Gastroesophageal sphincter (tissue), 4 donors: Measurements from ENCODE around the gene PDE11A. TPM values are rescaled to one million over a fixed set of nuclear protein-coding genes. Genes with fewer than 3 reads are reported as not detected.

Experiments used
- ATAC-seq: fragments of 150-250 bp; one replicate; pipeline ENCODE4 v1.9.1; 2016; ENCODE audit warnings: mild to moderate bottlenecking, moderate library complexity
- H3K27ac ChIP-seq, 4 donors: fragments of 200-600 bp; sonication (generic) in 3 of 4; 1 replicate in 3 of 4; 2 replicates in 1 of 4; pipeline ENCODE4 v1.5.1; 2016 to 2019
- H3K27me3 ChIP-seq: fragments of 200-600 bp; sonication (generic); one replicate; pipeline ENCODE4 v1.5.1; 2019
- H3K36me3 ChIP-seq, 2 donors: fragments of 200-600 bp; sonication (generic); one replicate each; pipeline ENCODE4 v1.5.1; 2019; ENCODE audit warnings: control low read depth in 1 of 2
- H3K4me1 ChIP-seq, 3 donors: fragments of 200-600 bp; sonication (generic); 1 replicate in 2 of 3; 2 replicates in 1 of 3; pipeline ENCODE4 v1.5.1; 2016 to 2019; ENCODE audit warnings: control low read depth in 2 of 3
- H3K4me3 ChIP-seq, 2 donors: fragments of 200-600 bp; sonication (generic); one replicate each; pipeline ENCODE4 v1.5.1; 2019; ENCODE audit warnings: mild to moderate bottlenecking in 1 of 2, moderate library complexity in 1 of 2
- H3K9me3 ChIP-seq, 3 donors: fragments of 200-600 bp; sonication (generic); one replicate each; pipeline ENCODE4 v1.5.1; 2017 to 2019; ENCODE audit warnings: control low read depth in 2 of 3
- CTCF ChIP-seq, 4 experiments: fragments of 200-600 bp in 2 of 4; fragments of 450-650 bp in 2 of 4; sonication (generic) in 1 of 4; IDR thresholded peaks; one replicate each; pipeline ENCODE4 v1.5.1; 2017 to 2019; ENCODE audit warnings: antibody characterized with exemption in 4 of 4, mild to moderate bottlenecking in 2 of 4, moderate library complexity in 2 of 4
- EP300 ChIP-seq: sonication (generic); formaldehyde crosslinking; IDR thresholded peaks from one replicate; pipeline ENCODE4 v1.6.1; 2017; ENCODE audit warnings: antibody characterized with exemption, mild to moderate bottlenecking
- POLR2A ChIP-seq, 2 donors: fragments of 450-650 bp; IDR thresholded peaks; one replicate each; pipeline ENCODE4 v1.6.1; 2017; ENCODE audit warnings: antibody characterized with exemption in 2 of 2, mild to moderate bottlenecking in 2 of 2, moderate library complexity in 1 of 2
- POLR2AphosphoS5 ChIP-seq: sonication (generic); formaldehyde crosslinking; IDR thresholded peaks from one replicate; pipeline ENCODE4 v1.6.1; 2017; ENCODE audit warnings: antibody characterized with exemption
- WGBS, 2 donors: methylation state at CpG; one replicate each; pipeline ENCODE4 v1.1.5; 2018; ENCODE audit warnings: low coverage in 1 of 2; 5-methylcytosine and 5-hydroxymethylcytosine counted together
- total RNA-seq, 4 donors: library from RNA; depleted of rRNA; stranded (reverse); fragments of >200 nt; gene quantifications; one replicate each; pipeline ENCODE4 v1.1.0, GENCODE V29; 2016

Gene PDE11A
- total RNA-seq, 4 donors from 2014 or later, result 0.13 to 1.9 (median 0.16) TPM; not detected in 1

DNA sequence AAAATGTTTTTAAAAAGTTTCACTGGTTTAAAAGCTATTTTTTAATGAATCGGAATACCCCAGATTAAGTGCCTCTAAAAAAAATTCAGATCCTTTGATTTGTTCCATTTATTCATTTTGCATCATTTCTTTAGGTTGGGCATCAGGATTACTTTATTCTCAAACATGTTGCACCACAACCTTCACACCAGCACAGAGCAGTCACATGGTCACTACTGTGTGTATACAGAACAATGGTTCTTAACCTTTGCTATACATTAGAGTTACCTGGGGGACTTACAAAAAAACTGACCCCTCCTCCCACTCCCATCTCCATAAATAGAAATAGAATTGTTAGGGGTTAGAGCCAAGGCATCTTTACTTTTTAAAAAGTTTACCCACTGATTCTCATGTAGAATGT, 461.8 kb downstream of the PDE11A start:
- no peaks in the 10 kb centered on the region for H3K4me1 ChIP-seq
- no peaks in the 10 kb centered on the region for H3K9me3 ChIP-seq
- H3K4me3 ChIP-seq, result no peak overlapping the region
- no peaks in the 10 kb centered on the region for H3K36me3 ChIP-seq
- no peak for ATAC-seq
- TF ChIP-seq POLR2A (IDR thresholded peaks at IDR 0.05) (no peak), POLR2AphosphoS5 (no peak), EP300 (no peak)
- H3K27ac ChIP-seq, result no peak overlapping the region
- H3K27me3 ChIP-seq, result no peaks in the 10 kb centered on the region
- WGBS, 2 donors, result 89 to 100% methylated on average over 1 of the region's 1 CpG

DNA sequence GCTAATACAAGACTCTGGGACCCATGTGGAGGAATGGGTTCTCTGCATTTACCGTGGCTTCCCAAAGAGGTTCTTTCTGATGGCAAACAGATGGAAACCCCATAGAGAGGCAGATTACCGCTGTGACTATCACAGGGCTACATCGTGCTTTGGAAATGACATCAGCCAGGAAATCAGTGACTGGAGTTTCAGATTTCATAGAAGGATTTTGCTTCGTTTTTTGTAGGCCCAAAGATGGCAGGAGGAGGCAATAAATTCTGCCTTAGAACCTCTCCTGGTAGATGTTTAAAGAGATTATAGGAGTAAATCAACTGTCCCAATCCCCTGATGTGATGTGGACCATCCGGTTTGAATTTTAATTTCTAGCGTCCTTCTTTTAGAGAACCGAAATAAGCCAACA, 465.9 kb downstream of the PDE11A start:
- no peaks in the 10 kb centered on the region for H3K36me3 ChIP-seq
- no peak for ATAC-seq
- no peak overlapping the region for H3K27ac ChIP-seq
- no peak overlapping the region for H3K4me3 ChIP-seq
- H3K4me1 ChIP-seq, result peaks cover 0 to 8% (median 0%) of the 10 kb centered on the region in 3 donors
- TF ChIP-seq POLR2A (IDR thresholded peaks at IDR 0.05), result no peak
- no peak for TF ChIP-seq CTCF (IDR thresholded peaks at IDR 0.05)
- TF ChIP-seq EP300, result no peak
- TF ChIP-seq POLR2AphosphoS5, result no peak
- no peaks in the 10 kb centered on the region for H3K9me3 ChIP-seq
- WGBS, 2 donors, result 54 to 75% methylated on average over 4 to 7 of the region's 7 CpGs
- no peaks in the 10 kb centered on the region for H3K27me3 ChIP-seq

GRCh38 chr2:177604271-177605065, 468.1 kb downstream of the PDE11A start:
- whole genome bisulfite sequencing, 2 donors, result 14 to 22% methylated on average over 3 of the region's 3 CpGs

DNA sequence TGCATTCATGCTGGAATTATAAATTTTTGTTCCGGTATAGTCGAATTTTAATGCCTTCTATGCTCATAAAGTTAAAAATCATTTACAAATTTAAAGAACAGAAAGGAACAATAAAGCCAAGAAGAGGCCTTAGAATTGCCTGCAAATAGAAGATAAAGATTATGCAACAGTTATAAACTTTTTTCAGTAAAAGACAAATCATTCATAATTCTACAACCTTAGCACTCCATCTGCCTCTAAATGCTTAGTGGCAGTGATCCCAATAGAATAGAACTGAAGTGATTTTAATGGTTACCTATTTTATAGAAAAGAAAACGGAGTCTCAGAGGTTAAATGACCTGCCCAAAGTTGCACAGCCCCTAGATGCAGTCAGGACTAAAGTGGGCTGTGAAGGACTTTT, 468.8 kb downstream of the PDE11A start:
- Histone ChIP-seq H3K36me3 (no peaks in the 10 kb centered on the region), H3K4me3 (no peak overlapping the region), H3K4me1 (peaks cover 2 to 14% (median 5%) of the 10 kb centered on the region in 3 donors), H3K27ac (no peak overlapping the region), H3K9me3 (no peaks in the 10 kb centered on the region), H3K27me3 (no peaks in the 10 kb centered on the region)
- no peak for ATAC-seq
- TF ChIP-seq EP300 (no peak), CTCF (IDR thresholded peaks at IDR 0.05) (no peak), POLR2AphosphoS5 (no peak), POLR2A (IDR thresholded peaks at IDR 0.05) (no peak)
- WGBS, 2 donors, result 63 to 82% methylated on average over 3 of the region's 3 CpGs

More at GRCh38 chr2:177604271-177605065, 468.1 kb downstream of the PDE11A start:
- Histone ChIP-seq H3K9me3 (no peaks in the 10 kb centered on the region), H3K27ac (no peak overlapping the region), H3K36me3 (no peaks in the 10 kb centered on the region), H3K4me3 (no peak overlapping the region), H3K27me3 (no peaks in the 10 kb centered on the region), H3K4me1 (peaks cover 0 to 8% (median 0%) of the 10 kb centered on the region in 3 donors)
- TF ChIP-seq POLR2A (IDR thresholded peaks at IDR 0.05) (no peak), CTCF (IDR thresholded peaks at IDR 0.05) (peak; percentile 30 to 71 (median 52)), POLR2AphosphoS5 (peak; percentile 22), EP300 (no peak)
- peak; percentile 82 for ATAC-seq

- Histone ChIP-seq H3K27ac (no peak overlapping the region), H3K9me3 (no peaks in the 10 kb centered on the region), H3K36me3 (no peaks in the 10 kb centered on the region), H3K4me1 (peaks cover 3 to 20% (median 11%) of the 10 kb centered on the region in 3 donors), H3K4me3 (no peak overlapping the region), H3K27me3 (no peaks in the 10 kb centered on the region)
- no peak for ATAC-seq
- WGBS, 2 donors, result 71 to 79% methylated on average over 3 to 5 of the region's 5 CpGs
- TF ChIP-seq POLR2AphosphoS5 (no peak), POLR2A (IDR thresholded peaks at IDR 0.05) (no peak), EP300 (no peak), CTCF (IDR thresholded peaks at IDR 0.05) (no peak)
Observed at GRCh38 chr2:177603181-177603580, 469.4 kb downstream of the PDE11A start.
